OCI-LY7 (cell line): Measurements from ENCODE around the gene SPPL2A. TPM values are rescaled to one million over a fixed set of nuclear protein-coding genes. Genes with fewer than 3 reads are reported as not detected.

Experiments
- BruUV-seq: library from RNA; stranded (reverse); fragments of 400-500 nt; replicated peaks from 2 replicates; lab custom pipeline; 2021; lab: Mats Ljungman, UMichigan
- CTCF ChIA-PET: fragments of 300-600 bp; sonication (Branson Sonifier 250); formaldehyde crosslinking; loops from one replicate; lab custom pipeline; 2022; ENCODE audit warnings: antibody characterized with exemption; ENCODE audit not compliant: unreplicated experiment; lab: Charles Lee
- POLR2A ChIA-PET: fragments of 300-600 bp; sonication (Branson Sonifier 250); formaldehyde crosslinking; loops from one replicate; lab custom pipeline; 2022; ENCODE audit warnings: antibody characterized with exemption; lab: Charles Lee
- DNase-seq: peaks from one replicate; pipeline ENCODE4 v3.0.0-alpha.2; 2015; ENCODE audit warnings: low spot score
- H2AFZ ChIP-seq: fragments of 200-600 bp; sonication (generic), shearing (Covaris generic); 2 replicates; pipeline ENCODE4 v1.6.1; 2014; ENCODE audit warnings: mild to moderate bottlenecking, antibody characterized with exemption, low read length, moderate library complexity
- H3K27ac ChIP-seq: fragments of 200-600 bp; sonication (generic); 2 replicates; pipeline ENCODE4 v1.5.1; 2014; ENCODE audit warnings: mixed run types, low read depth, mild to moderate bottlenecking, moderate library complexity, low read length, inconsistent platforms; ENCODE audit not compliant: poor library complexity, severe bottlenecking
- H3K36me3 ChIP-seq: fragments of 200-600 bp; sonication (generic); 2 replicates; pipeline ENCODE4 v1.6.1; 2014; ENCODE audit warnings: mild to moderate bottlenecking, antibody characterized with exemption, low read length, moderate library complexity, mixed read lengths; ENCODE audit not compliant: insufficient read depth
- H3K4me1 ChIP-seq: fragments of 200-600 bp; sonication (generic); 2 replicates; pipeline ENCODE4 v1.5.1; 2014; ENCODE audit warnings: mild to moderate bottlenecking, low read length; ENCODE audit not compliant: insufficient read depth, poor library complexity, severe bottlenecking
- H3K4me2 ChIP-seq: fragments of 200-600 bp; sonication (generic); 2 replicates; pipeline ENCODE4 v1.6.1; 2014; ENCODE audit warnings: mild to moderate bottlenecking, low read length
- H3K4me3 ChIP-seq: fragments of 200-600 bp; sonication (generic); 2 replicates; pipeline ENCODE4 v1.5.1; 2014; ENCODE audit warnings: mild to moderate bottlenecking, low read depth, low read length; ENCODE audit not compliant: poor library complexity, severe bottlenecking
- H3K79me2 ChIP-seq: fragments of 200-600 bp; sonication (generic); 2 replicates; pipeline ENCODE4 v1.6.1; 2016; ENCODE audit warnings: low read depth, mild to moderate bottlenecking, low read length, moderate library complexity, mixed read lengths; ENCODE audit not compliant: insufficient read depth
- H3K9me2 ChIP-seq: fragments of 200-600 bp; sonication (generic); 2 replicates; pipeline ENCODE4 v1.6.1; 2016; ENCODE audit warnings: mild to moderate bottlenecking, low read length, mixed read lengths; ENCODE audit not compliant: insufficient read depth
- H3K9me3 ChIP-seq: fragments of 200-600 bp; sonication (generic); 2 replicates; pipeline ENCODE4 v1.6.1; 2014; ENCODE audit warnings: mild to moderate bottlenecking, mixed run types, low read length, mixed read lengths
- H4K20me1 ChIP-seq: fragments of 200-600 bp; sonication (generic); 2 replicates; pipeline ENCODE4 v1.6.1; 2014; ENCODE audit warnings: mild to moderate bottlenecking, antibody characterized with exemption, low read length, moderate library complexity, mixed read lengths; ENCODE audit not compliant: insufficient read depth
- EZH2phosphoT487 ChIP-seq: fragments of 200-600 bp; sonication (generic); IDR thresholded peaks from 2 replicates; pipeline ENCODE4 v1.6.1; 2018; ENCODE audit warnings: low read depth, borderline replicate concordance, mild to moderate bottlenecking, mixed run types, antibody characterized with exemption, low read length, moderate library complexity, mixed read lengths
- intact Hi-C: fragments of 100-400 bp; cut with micrococcal nuclease; formaldehyde crosslinking; loops from one replicate; pipeline ENCODE4 v1.10.0; 2022; ENCODE audit not compliant: unreplicated experiment
- total RNA-seq, 2 experiments: library from RNA; depleted of rRNA in 1 of 2; stranded (reverse); fragments of >200 nt in 1 of 2; shearing (Covaris generic) in 1 of 2; gene quantifications; 2 replicates each; pipeline ENCODE4 v1.2.3, GENCODE V29; 2014 to 2022
- TF ChIP-seq, protein P1 (sequence below): fragments of 200-600 bp; sonication (generic); conservative IDR thresholded peaks from 2 replicates; pipeline ENCODE4 v1.5.1; 2014; ENCODE audit warnings: mild to moderate bottlenecking, antibody characterized with exemption, low read length, moderate library complexity, mixed read lengths

The SPPL2A gene
- total RNA-seq, 2 experiments from 2014 or later = 24.6 to 41.6 TPM

DNA sequence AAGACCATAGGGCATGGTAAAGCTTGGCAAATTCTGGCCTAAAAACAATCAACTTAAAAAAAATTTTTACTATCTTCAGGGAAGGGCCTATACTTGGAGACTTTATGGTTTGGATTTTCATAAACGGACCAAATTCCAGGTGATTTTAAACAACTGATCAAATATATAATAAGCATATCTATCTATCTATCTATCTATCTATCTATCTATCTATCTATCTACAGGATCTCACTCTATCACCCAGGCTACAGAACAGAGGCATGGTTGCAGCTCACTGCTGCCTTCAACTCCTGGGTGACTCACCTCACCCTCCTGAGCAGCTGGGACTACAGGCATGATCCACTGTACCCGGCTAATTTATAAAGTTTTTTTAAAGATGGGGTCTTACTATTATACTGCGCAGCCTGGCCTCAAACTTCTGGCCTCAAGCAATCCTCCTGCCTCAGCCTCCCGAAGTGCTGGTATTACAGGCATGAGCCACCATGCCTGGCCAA is 6.7 kb downstream of the SPPL2A start:
- intact Hi-C loops = no loop called here
- no peak overlapping the region for H3K4me3 ChIP-seq
- no peak for TF ChIP-seq EZH2phosphoT487
- TF ChIP-seq, protein P1, sequence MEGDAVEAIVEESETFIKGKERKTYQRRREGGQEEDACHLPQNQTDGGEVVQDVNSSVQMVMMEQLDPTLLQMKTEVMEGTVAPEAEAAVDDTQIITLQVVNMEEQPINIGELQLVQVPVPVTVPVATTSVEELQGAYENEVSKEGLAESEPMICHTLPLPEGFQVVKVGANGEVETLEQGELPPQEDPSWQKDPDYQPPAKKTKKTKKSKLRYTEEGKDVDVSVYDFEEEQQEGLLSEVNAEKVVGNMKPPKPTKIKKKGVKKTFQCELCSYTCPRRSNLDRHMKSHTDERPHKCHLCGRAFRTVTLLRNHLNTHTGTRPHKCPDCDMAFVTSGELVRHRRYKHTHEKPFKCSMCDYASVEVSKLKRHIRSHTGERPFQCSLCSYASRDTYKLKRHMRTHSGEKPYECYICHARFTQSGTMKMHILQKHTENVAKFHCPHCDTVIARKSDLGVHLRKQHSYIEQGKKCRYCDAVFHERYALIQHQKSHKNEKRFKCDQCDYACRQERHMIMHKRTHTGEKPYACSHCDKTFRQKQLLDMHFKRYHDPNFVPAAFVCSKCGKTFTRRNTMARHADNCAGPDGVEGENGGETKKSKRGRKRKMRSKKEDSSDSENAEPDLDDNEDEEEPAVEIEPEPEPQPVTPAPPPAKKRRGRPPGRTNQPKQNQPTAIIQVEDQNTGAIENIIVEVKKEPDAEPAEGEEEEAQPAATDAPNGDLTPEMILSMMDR = no peak
- no peak overlapping the region for H3K27ac ChIP-seq
- BruUV-seq = no TSS peak
- H3K9me2 ChIP-seq = no peaks in the 10 kb centered on the region
- H3K4me2 ChIP-seq = no peak overlapping the region
- H3K9me3 ChIP-seq = no peaks in the 10 kb centered on the region
- no peak overlapping the region for H2AFZ ChIP-seq
- ChIA-PET CTCF (no interaction called here), POLR2A (interaction anchor here (0.7 to 1.2 kb wide), 2 partner anchors 46 to 91 kb away, joined by 3 to 4 read pairs; no protein-coding TSS in a partner anchor)
- no peaks in the 10 kb centered on the region for H4K20me1 ChIP-seq
- H3K79me2 ChIP-seq = peaks cover 42% of the 10 kb centered on the region
- no peaks in the 10 kb centered on the region for H3K36me3 ChIP-seq
- DNase-seq = no peak
- peaks cover under 1% of the 10 kb centered on the region for H3K4me1 ChIP-seq

DNA sequence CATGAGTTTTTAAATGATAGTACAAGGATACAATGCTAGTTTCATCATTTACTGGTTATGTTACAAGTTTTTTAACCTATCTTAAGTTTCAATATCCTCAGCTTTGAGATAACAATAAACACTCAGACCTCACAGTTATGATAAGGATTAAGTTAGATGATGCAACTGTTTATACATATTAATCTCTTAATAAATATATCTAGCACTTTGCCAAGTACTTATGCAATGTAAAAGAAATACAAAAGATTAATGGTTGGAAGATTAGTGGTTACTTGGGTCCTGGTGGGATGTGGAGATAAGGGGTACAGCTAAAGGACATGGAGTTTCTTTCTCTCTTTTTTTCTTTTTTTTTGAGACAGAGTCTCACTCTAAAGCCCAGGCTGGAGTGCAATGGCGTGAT is 12.0 kb downstream of the SPPL2A start:
- Histone ChIP-seq H4K20me1 (no peaks in the 10 kb centered on the region), H3K27ac (no peak overlapping the region), H3K9me3 (no peaks in the 10 kb centered on the region), H3K79me2 (peaks cover 28% of the 10 kb centered on the region; the same call in 1 of the 2 replicates), H2AFZ (no peak overlapping the region), H3K9me2 (no peaks in the 10 kb centered on the region), H3K4me3 (no peak overlapping the region), H3K36me3 (peaks cover 3% of the 10 kb centered on the region), H3K4me2 (no peak overlapping the region), H3K4me1 (no peaks in the 10 kb centered on the region)
- DNase-seq = no peak
- ChIA-PET CTCF (no interaction called here), POLR2A (interaction anchor here (0.8 to 1.7 kb wide), 3 partner anchors 11 to 15 kb away, joined by 3 to 9 read pairs (median 4); partner anchors contain the start of gene SPPL2A)
- no peak for TF ChIP-seq EZH2phosphoT487
- TF ChIP-seq, protein P1 = no peak
- no TSS peak for BruUV-seq
- intact Hi-C loops = no loop called here

DNA sequence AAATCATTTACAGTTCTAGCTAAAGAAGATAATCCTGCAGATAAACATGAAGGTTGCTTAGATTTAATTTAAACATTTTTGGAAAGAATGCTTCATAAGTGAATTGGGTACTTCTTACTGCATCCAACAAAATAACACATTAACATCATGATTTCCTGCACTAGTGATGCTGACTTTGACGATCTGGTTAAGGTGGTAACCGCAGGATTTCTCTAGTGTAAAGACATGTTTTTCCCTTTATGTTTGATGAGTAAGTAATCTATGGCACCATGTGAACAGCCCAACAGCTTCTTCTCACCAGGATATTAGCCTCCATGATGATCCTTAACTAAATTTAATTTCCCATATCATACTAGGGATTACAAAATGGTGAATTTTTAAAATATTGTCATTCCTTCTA is 14.1 kb downstream of the SPPL2A start:
- Histone ChIP-seq H3K9me2 (no peaks in the 10 kb centered on the region), H3K27ac (no peak overlapping the region), H4K20me1 (no peaks in the 10 kb centered on the region), H2AFZ (no peak overlapping the region), H3K79me2 (peaks cover 25% of the 10 kb centered on the region; the same call in 1 of the 2 replicates), H3K9me3 (no peaks in the 10 kb centered on the region), H3K36me3 (peaks cover 18% of the 10 kb centered on the region), H3K4me3 (no peak overlapping the region), H3K4me1 (no peaks in the 10 kb centered on the region), H3K4me2 (no peak overlapping the region)
- POLR2A ChIA-PET = interaction anchor here (1.1 to 1.2 kb wide), 2 partner anchors 9 to 15 kb away, joined by 3 to 6 read pairs; no protein-coding TSS in a partner anchor
- CTCF ChIA-PET = no interaction called here
- no peak for DNase-seq
- TF ChIP-seq EZH2phosphoT487 = no peak
- TF ChIP-seq, protein P1 = no peak
- BruUV-seq = no TSS peak
- intact Hi-C loops = no loop called here
